T-helper 9 cell (primary cell): ENCODE results near the gene TPGS2.
"Not testable (repeated sequence)": the region's sequence is repeated elsewhere in the genome, so short reads cannot be mapped to it uniquely, and the experiment has no call there.

Source experiments
- DNase-seq: peaks from one replicate; pipeline ENCODE4 v3.0.0-alpha.2; 2020

The TPGS2 gene

DNA sequence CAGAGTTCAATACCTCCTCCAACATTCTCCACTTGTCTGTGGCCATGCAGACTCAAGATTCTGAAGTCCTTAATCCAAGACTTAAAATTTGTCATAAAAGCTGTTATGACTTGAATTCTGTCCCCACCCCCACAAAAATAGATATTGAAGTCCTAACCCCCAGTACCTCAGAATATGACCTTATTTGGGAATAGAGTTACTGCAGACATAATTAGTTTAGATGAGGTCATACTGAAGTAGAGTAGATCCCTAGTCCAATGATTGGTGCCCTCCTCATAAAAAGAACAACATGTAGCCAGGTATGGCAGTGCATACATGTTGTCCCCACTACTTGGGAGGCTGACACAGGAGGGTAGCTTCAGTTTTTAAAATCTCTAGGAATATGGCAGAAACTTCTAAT, 9.2 kb downstream of the TPGS2 start:
- no peak for DNase-seq

GRCh38 chr18:36818652-36819051, 10.2 kb downstream of the TPGS2 start:
- no peak for DNase-seq

DNA sequence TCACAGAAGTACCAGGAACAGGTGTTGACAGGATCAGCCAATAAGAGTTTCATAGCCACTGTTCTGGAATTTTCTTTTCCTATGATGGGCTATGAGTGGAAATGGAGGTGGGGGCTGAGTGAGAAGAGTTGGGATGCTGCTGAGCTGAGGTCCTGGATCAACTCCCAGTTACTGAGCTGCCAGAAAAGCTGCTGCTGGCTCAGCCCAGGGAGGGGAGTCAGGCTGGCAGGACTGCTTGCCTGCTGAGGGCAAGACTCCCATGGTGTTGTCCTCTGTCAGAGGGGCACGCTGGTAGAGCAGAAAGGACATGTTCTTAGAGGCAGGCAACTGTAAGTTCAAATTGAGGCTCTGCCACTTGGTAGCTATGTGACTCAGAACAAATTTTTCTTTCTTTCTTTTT, 11.8 kb downstream of the TPGS2 start:
- no peak for DNase-seq

DNA sequence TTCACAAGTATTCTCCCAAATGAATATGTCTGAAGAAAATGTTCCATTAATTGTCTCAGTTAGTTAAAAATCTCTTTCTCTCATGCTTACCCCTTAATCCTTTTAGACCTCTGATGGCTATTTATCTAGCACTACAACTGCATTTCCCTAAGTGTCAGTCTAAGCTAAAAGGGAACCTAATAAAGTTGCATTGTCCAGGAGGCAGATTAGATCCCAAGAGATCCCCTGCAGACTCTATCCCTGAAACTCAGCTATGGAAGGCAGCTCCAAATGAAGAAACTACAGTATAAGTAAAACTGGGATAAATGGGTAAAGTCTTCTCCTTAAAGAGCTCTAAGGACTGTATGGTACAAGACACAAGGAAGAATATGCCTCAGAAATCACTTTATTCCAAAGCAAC, 12.7 kb downstream of the TPGS2 start:
- not testable (repeated sequence) for DNase-seq

DNA sequence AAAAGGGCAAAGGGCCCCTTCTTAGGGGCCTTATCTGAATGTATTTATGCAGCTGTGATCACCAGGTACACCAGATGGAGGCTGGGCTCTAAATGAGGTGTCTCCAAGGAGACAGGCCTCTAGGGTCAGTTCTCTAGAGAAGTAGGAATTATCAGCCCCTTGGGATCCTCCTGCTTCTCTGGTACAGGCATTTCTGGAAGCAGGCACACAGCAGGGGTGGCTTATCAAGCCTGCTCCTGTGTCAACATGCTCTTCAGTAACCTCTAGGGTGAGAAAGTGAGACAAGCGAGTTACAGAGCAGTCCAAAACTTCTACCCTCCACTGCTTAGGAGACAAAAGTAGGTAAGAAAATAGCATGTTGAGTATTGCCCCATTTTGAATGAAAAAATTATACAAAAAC, 13.8 kb downstream of the TPGS2 start:
- DNase-seq = no peak

GRCh38 chr18:36813824-36814223, 15.0 kb downstream of the TPGS2 start:
- no peak for DNase-seq

DNA sequence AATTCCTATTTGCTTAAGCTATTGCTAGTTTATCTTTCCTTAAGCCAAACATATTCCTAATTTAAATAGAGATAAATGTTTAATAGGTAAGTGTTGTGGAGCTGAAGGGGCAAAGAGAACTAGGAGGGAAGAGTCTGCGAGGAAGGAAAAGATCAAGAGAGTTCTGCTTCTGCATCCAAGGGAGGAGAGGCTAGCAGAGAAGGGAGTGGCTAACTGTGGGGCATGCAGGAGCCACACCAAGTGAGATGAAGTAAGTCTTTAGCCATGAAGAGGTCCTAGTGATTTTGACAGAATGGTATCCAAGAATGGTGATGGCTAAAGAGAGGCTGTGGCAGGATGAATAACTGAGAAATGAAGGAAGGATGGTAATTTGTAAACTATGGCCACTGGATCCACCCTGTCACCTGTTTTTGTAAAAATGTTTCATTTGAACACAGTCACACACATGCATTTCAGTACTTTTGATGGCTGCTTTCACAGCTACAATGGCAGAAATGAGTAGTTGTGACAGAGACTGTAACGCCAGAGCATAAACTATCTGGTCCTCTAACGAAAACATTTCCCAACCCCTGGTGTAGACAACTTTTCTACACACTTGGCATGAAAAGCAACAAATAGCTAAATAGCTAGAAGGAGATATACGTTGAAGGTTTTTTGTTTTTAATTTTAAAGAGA, 15.6 kb downstream of the TPGS2 start:
- DNase-seq = no peak

DNA sequence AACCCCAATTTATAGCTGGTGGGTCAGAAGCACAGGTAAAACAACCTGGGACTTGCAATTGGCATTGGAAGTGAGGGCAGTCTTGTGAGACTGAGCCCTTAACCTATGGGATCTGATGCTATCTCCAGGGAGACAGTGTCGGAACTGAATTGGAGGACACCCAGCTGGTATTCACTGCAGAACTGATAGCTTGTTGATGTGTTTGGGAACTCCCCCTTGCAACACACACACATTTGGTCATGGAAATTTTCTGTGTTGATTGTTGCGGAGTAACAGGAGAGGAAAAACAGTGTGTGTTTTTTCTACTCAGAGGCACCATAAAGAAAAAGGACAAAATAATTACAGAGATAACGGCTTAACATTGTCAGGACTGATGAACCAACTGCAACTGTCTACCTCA, 16.1 kb downstream of the TPGS2 start:
- no peak for DNase-seq

DNA sequence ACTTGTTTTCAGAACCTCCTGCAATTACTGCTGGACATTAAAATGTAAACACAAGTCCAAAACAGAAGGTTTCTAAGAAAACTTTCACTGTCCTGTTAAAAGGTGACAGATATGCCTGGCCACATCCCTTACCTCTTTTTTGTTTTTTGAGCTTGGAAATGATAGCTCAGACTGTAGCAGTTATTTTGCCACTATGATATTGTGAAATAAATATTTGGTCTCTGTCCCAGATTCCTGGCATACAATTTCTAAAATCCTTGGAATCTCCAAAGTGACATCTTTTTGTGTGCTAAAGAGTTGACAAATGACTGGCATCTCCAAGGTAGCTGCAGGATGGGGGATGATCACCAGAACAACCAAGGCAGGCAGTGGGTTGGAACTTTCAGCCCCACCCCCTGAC, 16.8 kb downstream of the TPGS2 start:
- DNase-seq = no peak

DNA sequence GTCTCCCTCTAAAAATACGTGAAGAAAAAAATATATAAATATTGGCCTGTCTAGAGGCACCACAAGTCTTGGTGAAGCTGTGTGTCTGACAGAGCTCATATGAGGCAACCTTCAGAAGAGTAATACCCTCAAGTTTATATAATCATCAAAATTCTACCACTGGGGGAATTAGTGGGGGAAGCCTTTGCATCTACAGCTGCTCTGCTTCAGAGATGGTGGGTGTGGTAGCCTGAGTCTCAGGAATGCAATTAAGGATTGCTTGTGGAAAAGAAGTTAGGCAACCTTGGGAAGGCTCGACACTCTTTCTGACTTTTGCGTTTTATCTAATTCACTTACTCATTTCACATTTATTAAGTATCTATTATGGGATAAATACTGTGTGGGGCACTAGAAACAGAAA, 17.4 kb downstream of the TPGS2 start:
- DNase-seq = no peak

DNA sequence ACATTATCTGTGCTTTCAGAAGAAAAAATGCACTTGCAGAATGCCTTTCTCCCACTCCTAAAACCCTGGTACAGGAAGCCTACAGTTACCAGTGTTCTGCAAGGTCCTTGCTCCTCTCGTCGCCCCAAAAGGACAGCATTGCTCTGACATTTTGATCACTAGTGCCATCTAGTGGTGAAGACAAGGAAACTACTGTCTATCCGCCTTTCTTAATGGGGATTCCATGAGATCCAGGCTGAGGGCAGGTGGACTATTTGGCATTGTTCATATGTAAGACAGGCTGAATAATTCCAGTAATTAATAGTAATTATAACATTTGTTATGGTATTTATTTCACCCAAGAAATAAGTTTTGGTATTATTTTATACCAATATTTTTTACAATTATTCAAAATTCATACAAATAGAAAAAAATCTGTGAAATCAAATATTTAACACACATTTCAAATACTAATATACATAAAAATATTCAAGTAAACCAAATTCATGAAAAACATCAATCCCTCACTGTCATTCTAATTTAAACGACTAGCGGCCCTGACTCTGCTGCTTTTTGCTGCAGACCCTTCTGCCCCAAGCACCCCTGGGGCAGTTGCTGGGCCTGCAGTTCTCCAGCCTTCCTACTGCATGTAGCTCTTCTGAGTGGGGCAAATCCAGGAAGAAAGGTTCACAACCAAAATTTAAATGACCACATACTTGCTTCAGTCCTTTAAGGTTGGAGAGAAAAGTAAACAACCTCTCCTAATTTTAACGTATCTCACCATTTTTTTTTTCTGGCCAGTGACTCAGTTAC, 19.0 kb downstream of the TPGS2 start:
- DNase-seq = no peak

DNA sequence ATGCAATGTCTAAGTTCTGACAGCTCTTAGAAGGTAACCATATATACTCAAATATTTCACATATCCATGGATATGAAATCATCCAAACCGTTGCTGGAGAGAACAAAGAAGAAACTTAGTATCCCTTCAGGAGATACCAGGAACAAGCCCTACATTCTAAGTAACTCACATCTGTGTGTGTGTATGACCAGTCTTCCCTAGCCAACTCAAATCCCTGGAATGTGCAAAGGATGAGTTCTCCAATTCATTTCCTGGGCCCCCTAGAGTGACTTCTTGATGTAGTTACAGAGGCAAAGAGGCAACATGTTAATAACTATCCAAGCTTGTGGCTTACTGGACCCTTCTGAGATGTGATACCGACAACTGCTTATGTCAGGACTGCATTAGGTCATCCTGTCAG, 20.1 kb downstream of the TPGS2 start:
- no peak for DNase-seq

DNA sequence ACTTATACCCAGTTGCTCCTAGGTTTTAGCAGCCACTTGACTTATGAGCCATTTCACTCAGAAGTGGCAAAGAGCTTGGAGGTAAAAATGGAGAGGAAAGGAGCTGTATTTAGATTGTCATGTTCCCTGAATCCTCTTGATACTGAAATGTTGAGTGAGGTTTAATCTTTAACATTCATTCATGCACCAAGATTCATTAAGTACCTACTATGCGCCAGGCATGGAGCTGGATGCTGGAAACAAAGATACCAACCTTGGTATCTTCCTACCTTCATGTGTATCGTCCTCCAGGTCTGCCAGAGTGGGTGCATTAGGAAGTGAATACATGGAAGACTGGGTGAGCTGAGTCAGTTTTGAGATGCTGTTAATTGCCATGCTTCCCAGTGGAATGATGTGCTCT, 23.7 kb downstream of the TPGS2 start:
- no peak for DNase-seq

DNA sequence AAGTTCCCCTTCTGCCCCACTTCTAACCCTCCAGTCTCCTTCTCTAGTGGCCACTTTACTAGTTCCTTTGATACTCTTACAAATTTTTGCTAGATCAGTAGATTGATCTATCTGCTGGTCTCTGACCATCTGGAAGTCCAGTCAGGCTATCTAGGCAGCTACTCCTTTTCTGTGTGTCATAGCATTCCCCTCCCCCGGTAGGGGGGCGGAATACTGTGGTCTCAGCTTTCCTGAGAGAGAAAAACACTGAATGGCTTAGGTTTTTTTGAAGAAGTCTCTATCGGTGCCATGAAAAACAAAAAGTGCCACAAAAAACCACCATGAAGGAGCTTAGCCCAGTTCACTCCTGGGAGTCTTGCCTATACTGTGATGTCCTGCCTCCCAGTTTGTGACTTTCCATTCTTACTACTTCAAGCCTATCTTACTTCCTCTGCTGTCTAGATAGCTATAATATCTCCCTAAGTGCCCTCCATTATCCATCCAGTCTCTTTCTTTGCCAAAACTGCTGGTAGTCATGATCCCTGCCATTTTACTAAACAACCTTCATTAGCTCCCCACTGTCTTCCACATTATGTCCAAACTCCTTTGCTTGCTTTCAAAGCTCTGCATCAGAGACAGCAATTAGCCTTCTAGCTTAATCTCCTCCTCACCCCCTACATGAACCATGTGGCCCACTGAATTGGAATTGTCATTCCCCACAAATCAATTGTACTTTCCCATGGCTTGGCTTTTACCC, 29.9 kb downstream of the TPGS2 start:
- DNase-seq = no peak

DNA sequence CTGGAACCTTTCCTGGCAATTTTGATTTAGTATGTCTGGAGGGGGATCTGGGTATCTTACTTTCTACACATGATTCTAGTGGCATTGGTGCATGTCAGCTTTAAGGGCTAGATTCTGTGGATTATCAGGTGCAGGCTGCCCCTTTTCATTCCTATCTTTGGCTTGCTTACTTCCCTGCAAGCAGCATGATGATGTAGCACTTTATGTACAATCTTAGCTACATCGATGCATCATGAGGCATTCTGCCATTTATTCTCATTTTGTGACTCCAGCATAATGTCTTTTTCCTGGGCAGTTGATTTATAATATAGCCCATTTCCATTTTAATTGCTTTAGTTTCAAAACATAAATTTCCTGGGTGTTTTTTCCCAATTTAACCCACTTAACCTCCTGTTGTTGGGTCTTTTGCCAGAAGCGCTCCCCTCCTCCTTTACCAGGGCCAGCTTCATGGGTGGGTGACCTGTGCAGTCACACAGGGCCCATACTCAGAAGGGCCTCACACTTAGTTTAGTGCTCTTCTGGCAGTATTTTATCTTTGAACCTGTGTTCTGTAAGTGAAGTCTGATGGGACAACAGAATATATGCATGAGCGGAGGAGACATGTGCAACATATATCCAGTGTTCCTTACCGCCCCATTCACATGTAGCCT, 36.0 kb downstream of the TPGS2 start:
- DNase-seq = no peak

DNA sequence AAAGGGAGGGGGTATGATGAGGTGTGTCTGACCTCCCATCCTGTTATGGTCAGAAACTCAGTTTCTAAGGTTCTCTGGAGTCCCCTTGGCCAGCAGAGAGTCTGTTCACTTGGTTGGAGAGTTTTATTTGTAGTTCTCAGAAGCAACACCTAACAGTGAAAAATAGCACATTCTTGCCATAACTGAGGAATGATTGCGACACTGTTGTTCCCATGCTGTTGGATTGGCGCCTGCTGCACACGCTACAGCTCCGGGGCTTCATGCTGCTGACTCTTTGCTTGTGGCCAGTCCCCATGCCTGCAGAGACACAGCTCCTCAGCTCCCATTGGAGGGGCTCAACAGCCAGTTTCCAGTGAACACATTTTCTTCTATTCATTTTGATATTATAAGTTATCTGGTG, 42.1 kb downstream of the TPGS2 start:
- DNase-seq = no peak

GRCh38 chr18:36783792-36784191, 45.0 kb downstream of the TPGS2 start:
- no peak for DNase-seq

- DNase-seq = no peak
These were observed 46.1 kb downstream of the TPGS2 start for GRCh38 chr18:36782710-36783109.

- no peak for DNase-seq
These were observed 48.1 kb downstream of the TPGS2 start for GRCh38 chr18:36780748-36781147.

- no peak for DNase-seq
These were observed 51.2 kb downstream of the TPGS2 start for GRCh38 chr18:36777566-36777965.

GRCh38 chr18:36776650-36777049, 52.2 kb downstream of the TPGS2 start:
- no peak for DNase-seq

- DNase-seq = no peak
These were observed 53.4 kb downstream of the TPGS2 start for GRCh38 chr18:36775396-36775795.

GRCh38 chr18:36772241-36772723, 56.5 kb downstream of the TPGS2 start:
- no peak for DNase-seq
